Activated T-cell treated with anti-CD3 and anti-CD28 coated beads for 4 hours (primary cell): Measurements from ENCODE around the gene EXOC6B.

Experiments
- DNase-seq: peaks from one replicate; pipeline ENCODE4 v3.0.0-alpha.2; 2020

The EXOC6B gene

DNA sequence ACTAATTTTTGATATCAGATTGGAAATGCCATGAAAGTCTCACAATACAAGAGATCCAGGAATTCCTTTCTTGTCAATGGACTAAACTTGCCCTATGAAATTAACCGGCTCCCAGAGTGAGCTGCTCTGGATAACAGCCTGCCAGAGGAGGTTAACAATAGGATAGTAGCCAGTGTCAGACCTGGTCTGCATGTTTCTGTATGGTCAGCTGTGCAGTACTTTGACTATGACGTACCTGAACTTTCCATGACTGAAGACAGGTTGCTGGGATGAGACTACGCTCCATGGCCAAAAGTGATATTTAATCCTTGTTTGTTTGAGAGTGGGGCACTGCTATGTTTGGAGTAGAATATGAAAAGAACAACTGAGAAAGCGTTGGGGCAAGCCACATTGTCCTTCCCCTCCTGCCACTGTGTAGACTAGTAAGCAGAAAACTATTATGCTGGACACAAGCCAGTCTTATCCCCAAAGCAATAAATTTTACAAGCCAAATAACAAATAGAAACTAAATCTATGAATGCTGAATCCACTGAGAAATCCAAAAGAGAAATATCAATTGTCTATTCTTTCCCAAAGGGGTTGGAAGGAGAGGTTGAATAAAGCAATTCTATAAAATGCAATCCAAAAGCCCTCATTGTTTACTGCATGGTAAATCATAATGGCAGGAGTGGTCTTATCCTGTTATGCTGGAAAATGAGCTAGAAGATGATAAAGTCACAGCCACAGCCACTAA, 562.6 kb downstream of the EXOC6B start:
- no peak for DNase-seq

GRCh38 chr2:72261076-72261475, 564.8 kb downstream of the EXOC6B start:
- no peak for DNase-seq

DNA sequence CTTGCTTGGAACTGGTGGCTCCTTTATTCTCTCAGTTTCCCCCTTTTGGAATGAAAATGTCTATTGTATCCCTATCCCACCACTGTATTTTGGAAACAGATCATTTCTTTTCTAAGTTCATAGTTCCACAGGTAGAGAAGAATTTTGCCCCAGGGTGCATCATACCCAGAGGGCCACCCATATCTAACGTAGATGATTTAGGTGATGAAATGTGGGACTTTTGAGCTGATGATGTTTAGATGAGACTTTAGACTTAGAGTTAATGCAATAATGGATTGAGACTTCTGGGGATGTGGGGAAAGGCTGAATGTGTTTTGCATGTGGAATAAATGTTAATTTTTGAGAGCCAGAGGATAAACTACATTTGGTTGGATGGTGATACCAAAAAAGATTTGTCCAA, 570.3 kb downstream of the EXOC6B start:
- no peak for DNase-seq

DNA sequence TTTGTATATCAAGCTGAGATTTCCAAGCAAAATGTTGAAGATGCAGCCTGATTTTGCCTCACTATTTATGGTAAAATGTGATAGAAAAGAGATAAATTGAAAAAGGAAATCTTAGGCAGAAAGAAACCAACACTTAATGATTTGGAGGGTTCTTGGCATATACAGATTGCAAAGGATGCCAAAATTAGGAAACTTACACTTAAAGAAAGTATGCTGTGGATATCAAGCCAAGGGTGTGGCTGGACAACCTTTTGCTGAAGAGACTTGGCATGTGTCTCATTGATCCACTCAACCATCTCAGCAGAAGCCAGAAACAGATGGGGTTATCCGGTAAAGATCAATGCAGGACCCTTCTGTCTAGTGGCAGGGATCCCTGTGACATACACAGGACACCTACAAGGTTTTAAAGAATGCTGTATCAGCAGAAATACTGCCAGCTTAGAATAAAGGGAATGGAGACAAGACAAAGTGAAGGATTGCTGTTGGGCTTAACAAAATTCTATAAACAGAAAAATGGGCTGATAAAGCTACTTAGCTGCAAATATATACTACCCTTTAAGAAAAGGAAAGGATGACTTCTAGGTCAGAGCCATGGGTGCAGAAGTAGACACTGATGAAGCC, 570.9 kb downstream of the EXOC6B start:
- no peak for DNase-seq

DNA sequence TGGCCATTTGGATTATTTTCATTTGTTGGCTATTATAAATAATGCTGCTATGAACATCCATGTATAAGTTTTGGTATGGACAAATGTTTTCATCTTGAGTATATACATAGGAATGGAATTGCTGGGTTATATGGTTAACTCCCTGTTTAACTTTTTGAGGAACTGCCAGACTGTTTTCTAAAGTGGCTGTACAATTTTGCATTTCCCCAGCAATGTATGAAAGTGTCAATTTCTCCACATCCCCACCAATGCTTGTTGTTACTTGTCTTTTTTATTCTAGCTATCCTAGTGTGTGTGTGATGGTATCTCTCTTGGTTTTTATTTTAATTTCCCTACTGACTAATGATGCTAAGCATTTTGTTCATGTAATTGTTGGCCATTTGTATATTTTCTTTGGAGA, 587.5 kb downstream of the EXOC6B start:
- DNase-seq = no peak

- DNase-seq = no peak
These were observed 588.3 kb downstream of the EXOC6B start for GRCh38 chr2:72237549-72237948.

DNA sequence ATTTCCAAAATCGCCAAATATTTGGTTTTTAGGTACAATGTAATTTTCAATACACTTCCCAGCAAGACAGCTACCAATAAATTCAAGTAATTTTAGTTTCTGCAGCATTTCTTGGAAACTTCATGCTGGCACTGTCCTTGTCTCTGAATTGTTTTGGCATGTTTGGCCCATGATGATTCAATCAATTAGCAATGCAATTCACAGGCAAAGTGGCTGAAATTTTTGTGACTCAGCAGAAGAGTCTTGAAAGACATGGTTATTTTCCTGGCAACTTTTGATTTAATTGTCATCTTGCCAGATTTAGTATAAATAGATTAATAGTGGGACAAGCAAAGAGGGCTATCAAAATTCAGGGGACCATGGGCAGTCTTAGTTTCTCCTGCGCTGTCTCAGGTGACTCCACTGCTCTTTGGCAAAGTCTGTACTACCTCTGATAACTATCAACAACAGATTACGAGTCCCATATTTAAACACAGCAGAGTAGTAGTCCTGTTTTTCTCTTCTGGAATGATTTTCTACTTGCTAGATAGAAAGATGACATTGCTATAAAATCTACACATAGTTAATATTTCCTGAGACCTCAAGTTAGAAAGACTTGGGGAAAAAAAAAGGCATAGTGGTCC, 589.3 kb downstream of the EXOC6B start:
- no peak for DNase-seq

- DNase-seq = no peak
These were observed 590.1 kb downstream of the EXOC6B start for GRCh38 chr2:72235497-72236415.

DNA sequence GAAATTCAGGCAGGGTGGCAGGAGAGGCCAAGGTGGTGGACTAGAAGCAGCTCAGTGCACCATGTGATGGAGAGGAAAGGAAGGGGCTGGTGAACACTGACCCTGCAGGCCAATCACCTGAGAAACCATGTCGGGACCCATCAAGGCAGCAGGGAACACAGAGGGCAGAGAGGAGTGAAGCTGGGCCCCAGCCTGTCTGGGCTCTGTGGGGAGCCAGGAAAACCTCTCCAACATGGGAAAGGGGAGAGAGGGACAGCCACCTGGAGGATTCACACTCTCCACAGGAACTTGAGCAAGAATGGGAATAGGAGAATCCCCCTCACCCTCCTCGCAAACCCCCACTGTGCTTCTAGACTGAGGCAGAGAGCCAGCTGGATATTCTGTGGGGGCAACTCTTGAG, 592.6 kb downstream of the EXOC6B start:
- DNase-seq = no peak

DNA sequence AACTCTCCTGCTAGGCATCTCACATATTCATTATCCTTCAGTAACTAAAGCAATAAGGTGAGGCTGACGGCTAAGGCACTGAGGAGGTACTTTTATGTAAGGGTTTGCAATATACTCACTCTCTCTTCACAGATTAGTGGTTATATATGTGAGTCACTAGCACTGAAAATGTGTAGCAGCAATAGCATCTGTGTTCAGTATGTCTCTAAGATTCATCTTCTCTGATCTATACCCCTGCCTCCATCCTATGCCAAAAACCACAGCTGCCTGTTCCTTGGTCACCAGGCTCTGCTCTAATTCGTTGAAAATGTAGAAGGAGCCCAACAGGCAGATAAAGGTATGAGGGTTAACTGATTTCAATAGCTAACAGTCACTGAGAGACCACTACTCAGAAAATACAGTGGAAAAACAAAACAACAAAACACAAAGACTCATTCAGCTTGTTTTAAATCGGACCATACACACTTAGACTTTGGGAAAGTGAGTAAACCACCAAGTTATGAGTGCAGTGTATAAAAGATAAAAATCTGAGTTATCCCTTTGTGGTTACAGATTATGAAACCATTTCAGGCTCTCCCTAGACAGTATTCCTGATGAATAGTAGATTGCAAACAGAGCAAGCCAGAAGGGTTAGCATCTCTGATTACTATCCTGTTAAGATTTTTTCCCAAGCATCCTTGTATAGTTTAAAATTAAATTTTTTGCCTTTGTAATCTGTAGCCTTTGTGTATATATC, 602.8 kb downstream of the EXOC6B start:
- DNase-seq = no peak

GRCh38 chr2:72220170-72220569, 605.7 kb downstream of the EXOC6B start:
- DNase-seq = no peak

- DNase-seq = no peak
These were observed 611.2 kb downstream of the EXOC6B start for GRCh38 chr2:72214429-72215143.

- no peak for DNase-seq
These were observed 613.4 kb downstream of the EXOC6B start for GRCh38 chr2:72212486-72212855.

GRCh38 chr2:72211777-72212485, 613.9 kb downstream of the EXOC6B start:
- DNase-seq = no peak

GRCh38 chr2:72211350-72211749, 614.5 kb downstream of the EXOC6B start:
- DNase-seq = no peak

DNA sequence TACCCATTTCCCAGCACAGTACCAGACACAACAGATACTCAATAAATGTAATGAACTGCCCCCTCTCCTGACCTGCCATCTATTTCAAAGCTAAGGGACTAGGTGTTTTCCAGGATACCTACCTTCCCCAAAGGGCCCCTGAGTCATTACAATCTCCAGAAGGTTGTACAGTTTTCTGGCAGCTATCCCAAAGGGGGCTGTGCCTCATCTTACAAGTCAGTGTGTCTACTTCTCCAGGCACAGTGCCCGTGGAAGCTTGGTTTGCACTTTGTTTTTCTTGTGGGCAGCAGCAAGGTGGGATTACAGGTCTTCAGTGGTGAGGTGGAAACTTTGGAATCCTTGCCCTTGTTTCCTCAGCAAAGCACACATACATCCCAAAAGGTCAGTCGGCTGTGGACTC, 615.4 kb downstream of the EXOC6B start:
- no peak for DNase-seq

DNA sequence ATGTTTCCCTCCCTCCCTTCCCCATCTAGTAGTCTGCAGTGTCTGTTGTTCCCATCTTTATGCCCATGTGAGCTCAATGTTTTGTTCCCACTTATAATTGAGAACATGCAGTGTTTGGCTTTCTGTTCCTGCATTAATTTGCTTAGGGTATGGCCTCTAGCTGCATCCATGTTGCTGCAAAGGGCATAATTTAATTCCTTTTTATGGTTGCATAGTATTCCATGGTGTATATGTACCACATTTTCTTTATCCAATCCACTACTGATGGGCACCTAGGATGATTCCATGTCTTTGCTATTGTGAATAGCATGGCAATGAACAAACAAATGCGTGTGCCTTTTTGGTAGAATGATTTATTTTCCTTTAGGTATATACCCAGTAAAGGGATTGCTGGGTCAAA, 617.6 kb downstream of the EXOC6B start:
- DNase-seq = no peak

- no peak for DNase-seq
These were observed 618.5 kb downstream of the EXOC6B start for GRCh38 chr2:72207334-72207733.

DNA sequence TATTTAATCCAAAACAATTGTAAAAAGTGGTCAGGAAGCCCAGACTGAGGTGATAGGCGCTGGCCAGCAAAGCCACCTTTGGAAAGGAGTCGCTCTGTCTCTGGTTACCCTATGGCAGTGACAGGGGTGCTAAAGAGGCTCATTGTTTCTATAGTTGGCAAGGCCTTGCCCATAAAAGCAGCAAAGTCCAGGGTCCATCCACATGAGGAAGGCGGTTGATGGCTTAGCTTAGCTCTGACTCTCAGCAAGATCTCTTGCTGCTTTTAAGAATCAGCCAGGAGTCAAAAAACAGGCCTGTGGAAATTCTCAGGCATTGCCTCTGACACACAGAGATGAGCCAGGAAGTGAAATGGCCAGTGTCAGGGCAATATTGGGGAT, 620.3 kb downstream of the EXOC6B start:
- DNase-seq = no peak

GRCh38 chr2:72204786-72205503, 620.9 kb downstream of the EXOC6B start:
- no peak for DNase-seq
